GM21515 (cell line): Measurements from ENCODE around the gene LHX1.

Experiments used
- ATAC-seq: cut with Tn5 transposase; IDR thresholded peaks from one replicate; pipeline ENCODE4 v1.9.1; 2021; ENCODE audit not compliant: unreplicated experiment

LHX1 gene

DNA sequence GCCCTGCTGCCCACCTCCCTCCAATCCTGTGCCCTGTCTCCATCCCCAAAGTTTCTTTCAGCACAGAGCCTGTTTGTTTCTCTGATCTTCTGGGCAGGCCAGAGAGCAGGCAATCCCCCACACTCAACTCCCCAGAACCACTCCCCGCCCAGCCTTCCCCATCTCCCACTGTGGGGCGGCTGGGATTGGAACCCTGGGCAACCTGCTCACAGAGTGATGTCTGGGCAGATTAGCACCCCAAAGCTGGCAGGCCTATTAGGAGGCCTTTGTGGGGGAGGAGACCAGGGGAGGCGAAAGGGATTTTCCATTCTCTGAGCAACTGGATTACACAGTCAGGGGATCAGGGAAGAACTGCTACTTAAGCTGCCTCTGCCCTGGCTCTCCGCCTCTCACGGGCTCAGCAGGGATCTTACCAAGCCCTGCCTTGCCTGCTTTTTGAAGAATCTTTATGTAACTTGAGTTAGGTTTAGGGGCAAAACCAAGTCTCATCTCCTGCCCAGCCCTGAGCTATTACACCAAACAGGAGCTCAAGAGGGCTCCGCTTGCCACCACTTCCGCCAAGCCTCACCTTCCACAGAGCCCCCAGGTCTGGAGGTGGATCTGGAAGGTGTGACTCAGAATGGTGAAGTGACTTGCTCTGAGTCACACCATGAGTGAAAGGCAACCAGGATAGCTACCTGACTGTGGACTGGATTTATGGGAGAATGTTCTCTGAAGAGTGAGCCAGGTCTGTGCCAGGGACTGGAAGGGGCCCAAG, 16.0 kb upstream of the LHX1 start:
- no peak for ATAC-seq

DNA sequence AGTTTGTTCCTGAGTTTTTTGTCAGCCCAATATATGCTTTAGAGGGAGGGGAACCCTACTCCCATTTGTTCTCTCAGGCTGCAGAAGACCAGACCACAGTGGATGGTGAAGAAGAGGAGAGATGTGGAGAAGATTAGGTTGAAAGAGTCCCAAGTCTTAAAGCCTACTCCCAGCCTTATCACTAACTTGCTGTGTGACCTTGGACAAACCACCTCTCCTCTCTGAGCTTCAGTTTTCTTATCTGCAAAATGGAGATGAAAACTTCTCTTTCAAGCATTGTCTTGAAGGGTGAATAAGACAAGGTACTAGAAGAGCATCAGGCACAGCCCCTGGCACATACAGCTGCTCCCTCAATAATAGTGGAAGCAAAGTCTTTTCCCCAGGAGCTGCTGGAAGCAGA, 15.1 kb upstream of the LHX1 start:
- ATAC-seq, result no peak

DNA sequence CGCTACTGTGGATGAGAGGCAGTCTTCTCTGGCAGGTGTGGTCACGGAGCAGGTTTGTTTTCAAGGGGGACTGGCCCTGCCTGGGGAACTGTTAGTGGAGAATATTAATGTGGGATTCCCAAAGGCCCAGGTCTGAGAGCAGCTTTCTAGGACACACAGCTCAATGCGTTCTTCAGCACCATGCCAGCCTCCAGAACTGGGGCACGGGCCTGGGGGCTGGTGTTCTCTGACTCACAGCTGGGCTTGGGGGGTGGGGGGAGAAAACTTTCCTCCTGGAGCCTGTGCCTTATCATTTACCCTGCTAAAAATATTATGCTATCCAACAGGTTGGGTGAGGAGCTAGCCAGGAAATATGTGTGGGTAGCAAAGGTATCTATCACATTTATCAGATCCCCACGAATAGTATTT, 13.5 kb upstream of the LHX1 start:
- no peak for ATAC-seq

DNA sequence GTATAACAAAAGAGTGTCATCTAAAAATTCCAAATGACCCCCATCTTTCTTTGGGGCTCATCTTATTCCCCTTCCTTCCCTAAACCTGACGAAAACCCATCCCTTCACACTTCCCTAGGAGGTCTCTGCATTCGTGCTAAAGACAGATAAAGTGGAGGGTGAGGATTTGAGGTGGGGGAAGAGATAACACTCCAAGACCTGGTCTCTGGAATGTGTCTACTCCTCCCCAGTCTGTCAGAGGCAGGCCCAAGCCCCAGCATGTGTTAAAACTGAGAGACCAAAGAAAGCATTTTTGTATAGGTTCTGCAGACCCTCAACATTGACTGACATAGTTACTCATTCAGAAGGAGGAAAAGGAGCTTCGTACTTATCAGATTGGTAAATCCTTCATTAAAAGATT, 11.0 kb upstream of the LHX1 start:
- ATAC-seq, result no peak

DNA sequence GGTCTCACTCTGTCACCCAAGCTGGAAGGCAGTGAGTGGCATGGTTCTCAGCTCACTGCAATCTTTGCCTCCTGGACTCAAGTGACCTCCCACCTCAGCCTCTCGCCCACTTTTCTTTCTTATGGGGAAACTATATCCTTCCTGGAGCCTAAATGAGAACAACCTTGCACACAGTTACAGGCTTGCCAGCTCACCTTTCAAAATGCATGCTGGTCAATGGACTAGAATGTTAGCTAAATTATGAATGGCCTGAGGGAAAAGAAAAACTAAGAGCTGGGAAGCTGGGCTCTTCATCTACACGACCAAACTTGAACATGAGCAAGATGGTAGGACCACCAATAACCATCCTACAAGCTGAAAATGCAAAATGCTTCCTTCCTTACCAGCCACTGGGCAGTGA, 10.6 kb upstream of the LHX1 start:
- no peak for ATAC-seq

DNA sequence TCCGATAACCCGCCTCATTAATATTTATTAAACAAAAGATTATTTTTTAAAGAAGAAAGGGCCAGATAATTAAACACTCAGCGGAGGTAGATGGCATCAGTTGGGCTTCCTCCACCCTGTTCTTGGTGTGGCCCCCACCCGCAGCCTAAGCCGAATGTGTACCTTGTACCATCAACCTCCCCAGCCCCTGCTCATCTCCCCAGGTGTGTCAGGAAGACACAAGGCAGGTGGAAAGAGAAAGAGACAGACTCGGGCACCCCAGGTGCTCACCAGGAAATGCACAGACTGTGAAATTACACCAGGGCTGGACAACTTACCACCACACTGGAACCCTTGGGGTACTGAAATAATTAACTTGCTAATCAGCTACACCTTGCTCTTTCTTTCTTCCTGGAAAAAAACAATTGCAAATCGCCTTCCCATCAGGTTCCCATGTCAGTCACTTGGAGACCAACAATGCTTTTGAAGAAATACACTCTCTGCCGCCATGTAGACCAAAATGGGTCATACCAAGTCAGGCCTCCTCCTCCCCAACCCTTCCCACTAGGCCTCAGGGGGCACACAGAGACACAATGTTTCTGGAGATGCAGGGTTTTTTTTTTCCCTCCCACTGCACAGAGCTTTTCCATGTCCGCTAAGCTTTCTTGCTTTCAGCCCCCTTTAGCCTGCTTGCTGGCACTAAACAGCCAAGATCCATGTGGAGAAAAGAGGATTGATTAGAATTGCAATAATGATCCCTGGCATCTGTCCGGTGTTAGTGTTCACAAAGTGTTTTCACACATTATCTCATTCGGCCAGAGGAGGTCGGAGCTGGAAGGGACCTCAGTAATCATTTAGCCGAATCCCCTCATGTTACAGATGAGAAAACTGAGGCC, 8.6 kb upstream of the LHX1 start:
- no peak for ATAC-seq

DNA sequence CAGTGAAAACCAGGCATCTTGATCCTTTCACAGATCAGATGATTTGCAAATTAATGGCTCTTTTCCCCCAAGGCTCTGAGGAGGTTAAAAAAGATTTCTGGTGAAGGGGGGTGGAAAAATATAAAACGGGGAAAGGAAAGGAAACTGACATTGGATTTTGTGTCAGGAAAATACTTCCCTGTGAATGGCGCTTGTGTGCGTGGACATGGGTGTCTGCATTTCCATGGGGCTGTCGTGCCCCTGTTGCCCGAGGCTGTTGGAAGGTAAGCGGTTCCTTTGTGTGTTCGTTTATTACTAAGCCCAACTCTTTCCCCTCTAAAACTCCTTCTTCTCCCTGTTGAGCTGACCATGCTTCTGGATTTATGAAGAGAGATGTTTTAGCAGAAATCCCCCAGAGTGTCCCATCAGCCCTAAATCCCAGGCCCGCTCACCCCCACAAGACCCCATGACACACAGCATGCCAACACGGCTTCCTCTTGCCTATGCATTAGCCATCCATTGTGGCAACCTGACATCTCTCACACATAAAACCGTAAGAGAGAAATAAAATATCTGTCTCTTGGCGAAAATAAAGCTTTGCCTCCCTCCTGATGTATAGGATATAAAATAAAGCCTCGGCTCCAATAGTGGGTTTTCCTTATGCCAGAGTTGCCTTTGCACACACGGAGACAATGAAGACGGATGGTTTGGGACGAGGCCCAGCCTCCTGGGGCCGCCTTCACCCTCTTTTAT, 7.3 kb upstream of the LHX1 start:
- no peak for ATAC-seq

DNA sequence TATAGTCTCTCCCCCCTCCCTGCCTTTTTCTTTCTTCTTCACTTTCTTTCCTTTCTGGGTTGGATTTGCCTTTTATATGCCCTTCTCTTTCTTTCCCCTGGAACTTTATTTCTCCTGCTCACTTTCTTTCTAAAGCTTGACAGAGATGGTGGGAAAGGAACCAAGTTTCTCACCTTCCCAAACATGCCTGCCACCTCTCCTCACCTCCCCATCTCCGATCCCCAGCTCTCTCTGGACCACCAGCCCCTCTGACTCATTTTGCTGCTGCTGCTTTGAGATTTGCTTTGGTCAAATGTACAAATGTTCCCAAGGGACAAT, 6.7 kb upstream of the LHX1 start:
- no peak for ATAC-seq

DNA sequence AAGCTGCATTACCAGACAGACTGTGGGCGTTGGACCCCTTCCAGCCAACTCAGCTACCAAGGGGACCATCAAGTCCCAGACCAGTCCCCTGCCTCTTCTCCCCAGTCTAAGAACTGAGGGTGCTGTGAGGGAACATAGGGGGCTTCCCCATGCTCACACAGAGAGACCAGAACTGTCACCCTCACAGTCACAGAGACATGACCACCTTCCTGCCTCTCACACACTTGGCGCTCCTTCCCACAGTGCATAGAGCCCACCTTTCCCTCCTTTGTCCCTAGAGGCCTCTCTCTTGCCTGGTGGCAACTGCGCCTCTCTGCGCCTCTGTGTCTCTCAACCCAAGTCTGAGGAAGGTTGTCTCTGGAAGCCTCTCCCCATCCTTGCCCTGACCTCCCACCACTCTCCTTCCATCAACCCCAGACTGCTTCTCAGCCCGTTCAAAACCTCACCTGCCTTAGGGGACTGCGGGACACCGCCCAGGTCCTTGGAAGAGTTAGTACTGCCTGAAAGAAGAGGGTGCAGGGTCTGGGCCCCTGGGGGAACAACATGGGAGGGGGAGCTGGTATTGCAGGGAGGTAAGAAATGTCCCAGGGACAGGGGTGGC, 6.1 kb upstream of the LHX1 start:
- ATAC-seq, result no peak

DNA sequence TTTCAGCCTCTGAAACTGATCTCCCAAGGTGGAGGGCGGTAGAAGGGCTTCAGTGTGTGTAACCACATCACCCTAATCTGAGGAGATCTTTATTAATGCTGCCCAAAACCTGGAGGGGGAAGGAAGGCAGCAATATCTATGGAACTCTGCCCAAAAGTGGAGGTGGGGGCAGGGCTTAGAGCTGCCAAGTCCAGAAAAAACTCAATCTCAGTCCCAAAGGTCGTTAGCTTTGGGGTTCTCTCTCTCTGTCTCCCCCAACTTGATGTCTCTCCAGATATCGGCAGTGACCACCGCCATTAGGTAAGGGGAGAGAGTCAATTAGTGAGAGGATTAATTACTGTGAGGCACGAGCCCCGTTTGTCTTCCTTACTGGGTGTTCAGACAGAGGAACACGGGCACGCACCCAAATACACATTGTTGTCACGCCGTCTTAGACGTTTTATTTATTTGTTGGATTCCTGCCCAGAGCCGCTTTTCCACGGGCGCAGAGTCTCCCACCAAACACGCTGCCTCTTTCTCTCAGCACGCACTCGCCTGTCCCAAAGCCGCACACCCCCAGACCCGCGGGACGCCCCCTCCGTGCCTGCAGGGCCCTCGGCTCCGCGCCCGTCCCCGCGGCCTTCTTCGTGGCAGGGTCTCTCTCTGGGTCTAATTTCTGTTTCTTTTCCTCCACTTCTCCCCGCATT, 5.4 kb upstream of the LHX1 start:
- ATAC-seq, result no peak

DNA sequence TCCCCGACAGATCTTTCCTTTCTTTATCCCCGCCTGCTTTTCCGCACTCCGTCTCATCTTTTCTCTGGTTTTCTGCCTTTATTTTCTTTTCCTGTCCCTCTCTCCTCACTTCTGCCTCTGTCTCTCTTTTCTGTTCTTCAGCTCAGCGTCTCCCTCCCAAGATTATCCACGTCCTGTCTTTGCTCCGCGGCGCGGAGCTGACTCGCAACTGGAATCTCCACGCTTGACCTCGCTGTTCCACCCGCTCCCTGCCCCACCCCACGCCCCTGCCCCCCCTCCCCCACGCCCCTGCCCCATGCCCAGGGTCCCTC, 4.9 kb upstream of the LHX1 start:
- no peak for ATAC-seq

DNA sequence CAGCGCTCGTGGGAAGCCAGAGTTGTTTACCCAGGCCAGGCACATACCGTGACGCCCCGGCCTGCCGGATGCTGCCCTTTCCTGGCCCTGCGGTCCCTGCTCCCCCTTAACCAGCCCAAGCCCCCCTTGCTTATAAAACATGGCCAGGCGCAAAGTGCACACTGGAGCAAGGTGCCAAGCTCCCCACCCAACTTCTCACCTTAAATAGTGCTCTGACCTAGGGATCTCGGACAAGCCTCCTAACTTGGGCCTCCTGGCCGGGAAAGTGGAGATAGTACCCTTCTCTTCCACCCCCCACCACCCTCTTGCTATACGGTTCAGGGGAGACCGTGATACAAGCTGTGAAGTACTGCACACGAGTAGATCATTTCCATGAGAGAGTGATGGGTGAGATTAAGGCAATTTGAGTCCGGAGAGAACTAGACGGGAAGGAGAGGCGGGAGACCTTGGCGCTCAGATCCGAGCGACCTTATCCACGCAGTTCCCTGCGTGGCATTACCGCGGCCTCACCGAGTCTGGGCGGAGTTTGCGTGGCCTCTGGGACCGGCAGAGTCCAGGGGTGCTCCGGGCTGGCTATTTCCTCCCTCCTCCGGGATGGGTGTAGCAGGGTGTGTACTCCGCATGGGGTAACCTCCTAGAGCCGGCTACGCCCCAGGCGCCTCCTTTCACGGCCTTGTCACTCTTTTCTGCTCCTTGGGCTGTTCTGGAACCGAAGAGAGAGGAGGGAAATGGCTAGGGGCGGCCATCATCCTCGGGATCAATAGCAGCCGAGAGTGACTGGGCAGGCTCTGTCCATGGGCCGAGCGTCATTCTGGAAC, 4.4 kb upstream of the LHX1 start:
- no peak for ATAC-seq

DNA sequence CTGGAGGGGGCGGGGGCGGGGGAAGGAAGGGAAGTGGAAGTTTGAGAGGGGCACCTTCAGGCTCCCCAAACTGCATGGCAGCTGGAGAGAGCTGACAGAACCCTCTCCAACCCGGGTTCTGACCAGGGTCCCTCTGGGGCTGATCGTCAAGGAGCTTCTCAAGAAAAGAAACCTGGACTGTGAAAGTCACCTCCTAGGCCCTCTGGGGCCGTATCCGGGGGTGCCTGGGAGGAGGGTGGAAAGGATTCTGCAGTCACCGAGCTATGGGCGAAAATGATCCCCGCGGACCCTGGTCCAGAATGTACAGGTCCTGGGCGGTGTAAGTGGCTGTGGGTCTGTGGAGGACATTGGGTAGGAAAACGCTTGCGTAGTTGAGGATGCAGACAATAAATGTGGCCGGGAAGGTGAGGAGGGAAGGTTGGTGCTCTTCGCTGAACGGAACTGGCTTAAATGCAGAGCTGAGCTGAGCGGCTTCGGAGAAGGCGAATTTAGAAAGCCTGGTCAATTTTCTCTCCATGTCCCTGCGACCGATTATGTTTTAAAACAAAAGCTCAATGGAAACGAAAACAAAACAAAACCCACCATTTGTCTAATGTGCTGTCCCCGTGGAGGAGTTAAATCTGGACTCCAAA, 3.6 kb upstream of the LHX1 start:
- ATAC-seq, result no peak

DNA sequence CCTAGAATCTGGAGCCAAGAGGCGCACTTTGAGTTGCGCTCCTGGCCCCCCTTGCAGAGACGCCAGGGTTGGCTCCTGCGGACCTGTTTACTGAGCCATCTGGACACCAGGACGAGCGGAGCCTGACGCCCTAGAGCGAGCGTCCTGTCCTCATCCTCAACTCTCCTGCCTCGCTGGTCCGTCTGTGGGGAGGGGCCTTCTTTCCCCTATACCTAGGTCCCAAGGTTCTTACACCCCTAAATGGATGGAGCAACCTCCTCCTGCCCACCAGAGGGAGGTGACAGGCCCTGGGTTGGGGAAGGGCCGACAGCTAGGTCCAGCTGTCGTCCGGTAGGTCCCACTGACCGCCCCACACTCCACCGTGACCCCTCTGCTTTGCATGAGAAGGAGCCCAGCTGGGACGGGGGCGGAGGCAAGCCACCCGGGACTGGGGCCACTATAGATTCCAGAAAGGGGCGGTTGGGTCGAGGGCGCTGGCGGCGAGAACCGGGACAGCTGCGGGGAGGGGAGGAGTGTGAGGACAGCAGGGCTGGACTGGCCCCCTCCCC, 3.1 kb upstream of the LHX1 start:
- ATAC-seq, result no peak

DNA sequence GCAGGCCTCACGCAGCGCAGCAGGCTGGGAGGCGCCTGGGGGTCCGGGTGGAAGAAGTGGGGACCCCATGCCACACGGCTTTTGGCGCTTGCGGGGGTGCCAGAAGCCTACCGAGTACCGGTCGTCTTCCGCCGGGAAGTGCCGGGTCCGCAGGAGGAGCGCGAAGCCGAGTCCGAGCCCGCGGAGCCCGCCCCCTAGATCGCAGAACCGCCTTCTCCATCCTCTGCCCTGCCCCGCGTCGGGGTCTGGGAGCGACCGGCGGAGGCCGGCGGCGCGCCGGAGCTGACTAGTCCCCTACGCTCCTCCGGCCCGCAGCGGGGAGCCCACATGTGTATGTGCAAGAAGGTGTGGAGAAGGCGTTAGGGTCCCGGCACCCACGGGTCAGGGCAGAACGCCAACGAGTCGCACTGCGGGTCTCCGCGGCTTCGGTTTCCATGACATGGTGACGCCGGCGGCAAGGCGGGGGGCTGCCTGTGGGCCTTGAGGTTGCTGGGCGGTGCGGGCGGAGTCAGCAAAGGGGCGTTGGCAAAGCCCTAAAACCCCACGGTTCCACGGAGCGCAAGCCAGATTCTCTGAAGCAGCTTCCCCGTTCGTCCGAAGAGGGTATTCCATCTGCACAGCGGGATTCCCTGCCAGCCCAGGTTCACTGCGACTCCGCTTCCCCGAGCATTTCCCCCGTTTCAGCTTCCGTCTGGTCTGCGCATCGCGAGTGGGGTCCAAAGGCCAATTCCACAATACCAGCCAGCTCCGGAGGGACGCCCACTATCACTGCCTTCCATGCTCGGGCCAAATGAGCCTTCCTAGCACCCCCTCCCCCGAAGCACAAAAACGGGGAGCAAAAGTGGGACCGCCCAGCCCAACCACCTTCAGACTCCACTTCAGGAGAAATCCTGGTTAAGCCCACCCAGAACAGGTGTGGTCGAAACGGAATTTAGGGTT, 2.3 kb upstream of the LHX1 start:
- ATAC-seq, result no peak

DNA sequence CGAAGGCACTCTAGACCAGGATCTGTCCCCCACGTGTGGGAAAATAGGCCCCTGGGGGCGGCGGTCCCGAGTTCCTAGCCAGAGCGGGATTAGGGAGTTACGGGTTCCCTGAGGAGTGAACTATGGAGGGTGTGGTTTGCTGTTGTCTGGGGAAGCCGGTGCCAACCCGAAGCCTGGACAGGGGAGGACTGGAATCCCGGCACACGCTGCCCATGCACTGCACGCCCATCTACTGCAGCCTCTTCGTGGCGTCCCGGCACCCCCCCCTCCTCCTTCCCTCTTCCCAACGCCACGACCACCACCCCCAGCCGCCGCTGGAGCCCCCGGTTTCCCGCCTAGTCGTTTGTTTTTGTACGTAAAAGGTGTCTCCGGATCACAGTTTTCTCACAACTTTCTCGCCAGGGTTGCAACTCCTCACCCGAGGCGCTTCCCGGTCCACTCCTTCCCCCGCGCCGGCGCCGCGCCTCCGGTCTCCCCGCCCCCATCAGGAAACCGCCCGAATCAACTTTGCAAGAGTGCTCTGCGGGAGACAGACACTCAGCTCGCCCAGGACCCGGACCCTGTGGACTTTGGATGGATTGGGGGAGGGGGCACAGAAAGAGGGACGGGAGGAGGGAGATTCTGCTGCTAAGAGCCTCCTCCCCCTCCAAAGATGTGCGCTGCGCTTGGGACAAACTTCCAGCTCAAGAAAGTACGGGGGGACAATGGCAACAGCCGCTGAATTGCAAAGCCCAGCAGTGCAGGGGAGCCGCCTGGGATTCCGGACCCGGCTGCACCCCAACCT, 1.4 kb upstream of the LHX1 start:
- no peak for ATAC-seq

DNA sequence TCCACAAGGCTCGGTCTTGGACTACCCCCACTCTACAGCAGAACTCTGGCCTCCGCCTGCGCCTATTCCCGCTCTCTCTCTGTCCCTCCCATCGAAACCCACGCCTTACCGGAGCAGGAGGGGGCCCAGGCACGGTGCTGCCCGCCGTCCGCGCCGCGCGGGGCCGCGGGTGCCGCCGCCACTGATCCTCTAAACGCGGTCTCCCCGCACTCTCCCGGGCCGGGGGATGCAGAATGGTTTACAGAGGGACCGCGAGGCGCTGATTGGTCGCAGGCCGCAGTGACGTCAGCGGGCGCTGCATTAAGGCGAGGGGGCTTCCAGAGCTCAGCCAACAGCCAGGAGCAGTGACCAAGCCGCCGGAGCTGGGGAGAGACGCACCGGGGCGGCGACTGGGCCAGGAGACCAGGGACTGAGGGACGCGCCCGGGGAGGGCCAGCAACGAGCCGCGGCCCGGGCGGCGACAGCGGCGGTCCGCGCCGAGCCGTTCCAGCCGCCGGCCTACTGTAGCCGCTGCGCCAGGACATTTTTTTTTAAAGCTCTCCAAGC, 747 bp upstream of the LHX1 start:
- ATAC-seq, result no peak
